GM21825 (cell line): Measurements from ENCODE around the gene SFT2D3.

Source experiments
- ATAC-seq: cut with Tn5 transposase; IDR thresholded peaks from one replicate; pipeline ENCODE4 v1.9.1; 2021; ENCODE audit warnings: mild to moderate bottlenecking, moderate library complexity; ENCODE audit not compliant: unreplicated experiment

Gene SFT2D3

GRCh38 chr2:127737892-127738291, 36.6 kb downstream of the SFT2D3 start:
- ATAC-seq, result no peak

GRCh38 chr2:127739800-127740199, 38.5 kb downstream of the SFT2D3 start:
- ATAC-seq, result no peak

- no peak for ATAC-seq
These were observed 39.5 kb downstream of the SFT2D3 start for GRCh38 chr2:127740665-127741288.

GRCh38 chr2:127743477-127744026, 42.3 kb downstream of the SFT2D3 start:
- no peak for ATAC-seq

GRCh38 chr2:127747621-127748020, 46.3 kb downstream of the SFT2D3 start:
- ATAC-seq, result no peak

- ATAC-seq, result peak; percentile 97
These were observed 48.2 kb downstream of the SFT2D3 start for GRCh38 chr2:127749537-127749936.

- no peak for ATAC-seq
These were observed 52.1 kb downstream of the SFT2D3 start for GRCh38 chr2:127753374-127753773.

- ATAC-seq, result no peak
These were observed 52.9 kb downstream of the SFT2D3 start for GRCh38 chr2:127754186-127754585.
